OCI-LY3 (cell line): ENCODE results near the gene KAT6B.

ENCODE experiments used
- H2AFZ ChIP-seq: fragments of 200-600, 300-600 bp; shearing (Covaris generic); 2 replicates; pipeline ENCODE4 v1.6.0; 2014; ENCODE audit warnings: antibody characterized with exemption, low read depth, low read length
- H3K27ac ChIP-seq: fragments of 200-600, 300-600 bp; sonication (generic); 2 replicates; pipeline ENCODE4 v1.5.1; 2014; ENCODE audit warnings: mild to moderate bottlenecking, low read length, moderate library complexity, mixed read lengths
- H3K27me3 ChIP-seq: fragments of 200-600, 300-600 bp; sonication (generic); 2 replicates; pipeline ENCODE4 v1.6.1; 2014; ENCODE audit warnings: low read depth, low read length, mixed read lengths
- H3K36me3 ChIP-seq: fragments of 200-600, 300-600 bp; sonication (generic); replicated peaks from 2 replicates; pipeline ENCODE3; 2014; ENCODE audit warnings: low read depth, low read length, mixed read lengths
- H3K4me1 ChIP-seq: fragments of 300-600, 200-600 bp; sonication (generic); 2 replicates; pipeline ENCODE4 v1.6.1; 2014; ENCODE audit warnings: low read length, mixed read lengths
- H3K4me2 ChIP-seq: fragments of 200-600, 300-600 bp; sonication (generic); 2 replicates; pipeline ENCODE4 v1.6.1; 2014; ENCODE audit warnings: low read length, mixed read lengths
- H3K4me3 ChIP-seq: fragments of 300-600, 200-600 bp; sonication (generic); 2 replicates; pipeline ENCODE4 v1.5.1; 2014; ENCODE audit warnings: antibody characterized with exemption, mild to moderate bottlenecking, low read length, moderate library complexity
- H3K79me2 ChIP-seq: fragments of 300-600, 200-600 bp; shearing (Covaris generic); 2 replicates; pipeline ENCODE4 v1.6.1; 2014; ENCODE audit warnings: mild to moderate bottlenecking, low read length, mixed read lengths
- H3K9ac ChIP-seq: fragments of 300-600, 200-600 bp; shearing (Covaris generic); 2 replicates; pipeline ENCODE4 v1.6.0; 2014; ENCODE audit warnings: mild to moderate bottlenecking, low read length, moderate library complexity
- H3K9me3 ChIP-seq: fragments of 200-600, 300-600 bp; shearing (Covaris generic); 2 replicates; pipeline ENCODE4 v1.6.1; 2014; ENCODE audit warnings: low read length, mixed read lengths; ENCODE audit not compliant: insufficient read depth
- H4K20me1 ChIP-seq: fragments of 200-600, 300-600 bp; sonication (generic); 2 replicates; pipeline ENCODE4 v1.6.1; 2016; ENCODE audit warnings: low read length, mixed read lengths; ENCODE audit not compliant: insufficient read depth
- EZH2phosphoT487 ChIP-seq: fragments of 200-600 bp; shearing (Covaris generic); IDR thresholded peaks from 2 replicates; pipeline ENCODE4 v1.6.1; 2018; ENCODE audit warnings: antibody characterized with exemption, mixed run types, low read depth
- TF ChIP-seq, protein P1 (sequence below): fragments of 200-600, 300-600 bp; sonication (generic); IDR thresholded peaks from 2 replicates; pipeline ENCODE4 v1.5.1; 2014; ENCODE audit warnings: antibody characterized with exemption, low read length, low read depth

KAT6B gene

DNA sequence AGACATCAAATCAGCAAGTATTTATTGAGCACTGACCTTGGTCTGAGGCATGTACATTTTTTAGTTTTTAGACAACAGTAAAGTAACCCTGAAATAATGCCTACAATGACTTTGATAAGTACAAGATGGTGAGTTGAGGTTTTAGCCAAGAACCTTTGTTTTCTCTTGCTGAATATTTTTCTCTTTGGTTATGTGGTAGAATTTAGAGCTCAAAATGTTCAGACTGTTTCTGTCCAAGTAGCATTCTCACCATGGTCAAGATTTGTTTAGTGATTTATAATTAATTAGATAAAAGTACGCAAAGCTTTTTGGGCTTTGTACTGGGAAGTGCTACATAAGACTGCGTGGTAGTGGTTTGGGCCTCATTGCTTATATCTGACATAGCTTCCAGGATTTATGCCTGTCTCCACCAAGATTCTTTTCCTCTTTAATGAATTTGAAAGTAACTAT lies 102.4 kb downstream of the KAT6B start:
- no peaks in the 10 kb centered on the region for H3K79me2 ChIP-seq
- TF ChIP-seq, protein P1, sequence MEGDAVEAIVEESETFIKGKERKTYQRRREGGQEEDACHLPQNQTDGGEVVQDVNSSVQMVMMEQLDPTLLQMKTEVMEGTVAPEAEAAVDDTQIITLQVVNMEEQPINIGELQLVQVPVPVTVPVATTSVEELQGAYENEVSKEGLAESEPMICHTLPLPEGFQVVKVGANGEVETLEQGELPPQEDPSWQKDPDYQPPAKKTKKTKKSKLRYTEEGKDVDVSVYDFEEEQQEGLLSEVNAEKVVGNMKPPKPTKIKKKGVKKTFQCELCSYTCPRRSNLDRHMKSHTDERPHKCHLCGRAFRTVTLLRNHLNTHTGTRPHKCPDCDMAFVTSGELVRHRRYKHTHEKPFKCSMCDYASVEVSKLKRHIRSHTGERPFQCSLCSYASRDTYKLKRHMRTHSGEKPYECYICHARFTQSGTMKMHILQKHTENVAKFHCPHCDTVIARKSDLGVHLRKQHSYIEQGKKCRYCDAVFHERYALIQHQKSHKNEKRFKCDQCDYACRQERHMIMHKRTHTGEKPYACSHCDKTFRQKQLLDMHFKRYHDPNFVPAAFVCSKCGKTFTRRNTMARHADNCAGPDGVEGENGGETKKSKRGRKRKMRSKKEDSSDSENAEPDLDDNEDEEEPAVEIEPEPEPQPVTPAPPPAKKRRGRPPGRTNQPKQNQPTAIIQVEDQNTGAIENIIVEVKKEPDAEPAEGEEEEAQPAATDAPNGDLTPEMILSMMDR, result no peak
- TF ChIP-seq EZH2phosphoT487, result no peak
- H4K20me1 ChIP-seq, result no peaks in the 10 kb centered on the region
- no peak overlapping the region for H2AFZ ChIP-seq
- no peak overlapping the region for H3K27ac ChIP-seq
- no peak overlapping the region for H3K9ac ChIP-seq
- no peak overlapping the region for H3K4me2 ChIP-seq
- no peaks in the 10 kb centered on the region for H3K9me3 ChIP-seq
- no peaks in the 10 kb centered on the region for H3K4me1 ChIP-seq
- no peaks in the 10 kb centered on the region for H3K27me3 ChIP-seq
- H3K36me3 ChIP-seq, result no peaks in the 10 kb centered on the region
- no peak overlapping the region for H3K4me3 ChIP-seq

DNA sequence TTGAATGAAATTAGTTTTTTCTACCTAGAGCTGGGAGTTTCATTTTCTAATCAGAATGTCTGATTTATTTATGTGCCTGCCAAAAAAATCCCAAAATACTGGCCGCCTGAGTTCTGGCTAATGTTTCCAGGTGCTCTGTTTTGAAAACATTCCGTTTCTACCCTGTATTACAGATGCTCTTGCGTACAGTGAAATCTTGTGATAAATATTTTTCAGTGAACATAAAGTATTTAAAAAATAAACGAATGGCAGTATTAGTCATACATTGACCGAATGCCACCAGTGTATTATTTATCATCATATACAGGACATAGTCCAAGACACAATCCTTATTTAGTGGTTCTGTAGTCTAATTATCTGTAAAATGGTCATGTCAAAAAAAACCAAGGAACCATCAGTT lies 102.8 kb downstream of the KAT6B start:
- H3K79me2 ChIP-seq, result no peaks in the 10 kb centered on the region
- H3K9me3 ChIP-seq, result no peaks in the 10 kb centered on the region
- TF ChIP-seq, protein P1, result no peak
- no peaks in the 10 kb centered on the region for H3K27me3 ChIP-seq
- no peak overlapping the region for H3K9ac ChIP-seq
- no peak overlapping the region for H3K27ac ChIP-seq
- no peak overlapping the region for H2AFZ ChIP-seq
- H3K4me3 ChIP-seq, result no peak overlapping the region
- H4K20me1 ChIP-seq, result no peaks in the 10 kb centered on the region
- no peak overlapping the region for H3K4me2 ChIP-seq
- peaks cover 2% of the 10 kb centered on the region for H3K4me1 ChIP-seq
- H3K36me3 ChIP-seq, result no peaks in the 10 kb centered on the region

DNA sequence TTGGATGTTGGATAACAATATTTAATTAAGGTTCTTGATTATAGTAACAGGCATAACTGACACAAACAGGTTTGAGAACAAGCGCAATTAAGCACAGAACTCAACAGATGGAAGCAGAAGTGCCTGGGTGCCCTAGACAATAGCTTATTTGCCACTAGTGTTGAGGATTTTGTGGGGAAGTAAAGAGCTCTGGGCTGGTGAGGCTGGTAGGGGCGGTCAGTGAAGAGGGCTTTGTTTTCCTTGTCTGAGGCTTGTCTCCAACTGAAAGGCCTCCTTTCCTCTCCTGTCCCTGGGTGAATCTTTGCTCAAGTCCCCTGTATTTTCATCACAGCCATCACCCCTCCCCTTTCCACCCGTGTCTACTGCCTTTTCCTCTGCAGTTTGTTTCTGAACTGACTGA lies 104.6 kb downstream of the KAT6B start:
- Histone ChIP-seq H3K36me3 (no peaks in the 10 kb centered on the region), H3K4me2 (no peak overlapping the region), H3K27ac (no peak overlapping the region), H4K20me1 (no peaks in the 10 kb centered on the region), H3K4me3 (no peak overlapping the region), H3K9me3 (no peaks in the 10 kb centered on the region), H3K4me1 (peaks cover 8% of the 10 kb centered on the region), H3K27me3 (no peaks in the 10 kb centered on the region), H3K9ac (no peak overlapping the region), H3K79me2 (no peaks in the 10 kb centered on the region), H2AFZ (no peak overlapping the region)
- TF ChIP-seq EZH2phosphoT487, result no peak
- TF ChIP-seq, protein P1, result no peak

DNA sequence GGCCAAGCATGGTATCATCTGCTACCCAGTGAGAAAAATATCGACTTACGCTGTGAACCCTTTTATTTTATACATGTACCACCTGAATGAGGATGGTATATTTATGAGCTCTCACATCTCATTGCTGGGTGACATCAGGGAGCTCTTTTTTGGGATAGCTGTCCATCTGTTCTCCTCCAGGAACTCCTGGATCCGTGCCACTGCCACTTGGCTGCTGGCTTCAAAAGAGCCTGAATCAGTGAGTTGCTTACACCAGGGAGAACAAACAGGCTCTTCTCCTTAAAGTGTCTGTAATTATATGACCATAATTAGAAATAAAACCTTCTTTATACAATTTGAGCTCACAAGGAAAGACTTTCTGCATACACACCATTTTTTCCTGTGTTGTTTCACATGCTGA lies 106.2 kb downstream of the KAT6B start:
- Histone ChIP-seq H2AFZ (no peak overlapping the region), H3K9me3 (no peaks in the 10 kb centered on the region)

More for the DNA sequence above, 106.2 kb downstream of the KAT6B start:
- no peaks in the 10 kb centered on the region for H4K20me1 ChIP-seq
- H3K27ac ChIP-seq, result no peak overlapping the region
- no peak for TF ChIP-seq EZH2phosphoT487
- TF ChIP-seq, protein P1, result no peak
- no peaks in the 10 kb centered on the region for H3K36me3 ChIP-seq
- no peak overlapping the region for H3K4me3 ChIP-seq
- no peaks in the 10 kb centered on the region for H3K79me2 ChIP-seq
- H3K9ac ChIP-seq, result no peak overlapping the region
- no peak overlapping the region for H3K4me2 ChIP-seq
- no peaks in the 10 kb centered on the region for H3K27me3 ChIP-seq
- H3K4me1 ChIP-seq, result peaks cover 8% of the 10 kb centered on the region
